Mucosa of rectum (tissue), 2 donors: ENCODE data around the gene ZNF385D.

Experiments used
- H3K27ac ChIP-seq, 2 donors: one replicate each; pipeline ENCODE4 v1.7.0; 2013; ENCODE audit warnings: inconsistent platforms in 2 of 2, low read depth in 2 of 2, low read length in 2 of 2
- H3K27me3 ChIP-seq, 2 donors: one replicate each; pipeline ENCODE4 v1.7.0; 2013; ENCODE audit warnings: low read length in 2 of 2; ENCODE audit not compliant: control insufficient read depth in 2 of 2, insufficient read depth in 2 of 2
- H3K36me3 ChIP-seq, 2 donors: one replicate each; pipeline ENCODE4 v1.7.0; 2013; ENCODE audit warnings: low read length in 2 of 2; ENCODE audit not compliant: control insufficient read depth in 2 of 2, insufficient read depth in 2 of 2
- H3K4me1 ChIP-seq, 2 donors: one replicate each; pipeline ENCODE4 v1.7.0; 2013; ENCODE audit warnings: low read length in 2 of 2, mild to moderate bottlenecking in 1 of 2; ENCODE audit not compliant: control insufficient read depth in 2 of 2, insufficient read depth in 2 of 2
- H3K4me3 ChIP-seq, 2 donors: one replicate each; pipeline ENCODE4 v1.7.0; 2013; ENCODE audit warnings: low read length in 2 of 2
- H3K9ac ChIP-seq, 2 donors: one replicate each; pipeline ENCODE4 v1.7.0; 2013; ENCODE audit warnings: low read length in 2 of 2, low read depth in 1 of 2, mild to moderate bottlenecking in 1 of 2
- H3K9me3 ChIP-seq, 2 donors: one replicate each; pipeline ENCODE4 v1.7.0; 2013; ENCODE audit warnings: low read length in 2 of 2; ENCODE audit not compliant: control insufficient read depth in 2 of 2
- donor health status: healthy.
- donor health status: Normal muscosa, but diverticular disease.

Gene ZNF385D

DNA sequence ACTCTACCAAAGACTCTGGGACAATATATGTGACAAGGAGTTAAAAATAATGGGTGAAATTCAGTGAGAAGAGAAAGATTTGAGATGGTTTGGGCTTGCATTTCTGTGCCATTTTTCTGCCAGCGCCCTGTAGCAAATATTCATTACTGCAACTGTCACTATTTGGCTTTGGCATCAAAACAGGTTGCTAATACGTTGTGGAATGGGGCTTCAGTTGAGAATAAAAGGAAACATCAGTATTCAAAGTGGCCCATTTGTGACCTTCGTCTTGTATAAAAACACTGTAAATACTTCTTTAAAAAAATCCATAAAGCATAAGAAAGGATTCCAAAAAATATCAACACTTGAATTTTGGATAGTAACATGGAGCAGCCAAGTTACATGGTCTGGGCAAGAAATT lies 309.2 kb downstream of the ZNF385D start:
- Histone ChIP-seq H3K4me1 (no peaks in the 10 kb centered on the region), H3K9me3 (peaks cover 0 to 3% of the 10 kb centered on the region in 2 donors), H3K9ac (no peak overlapping the region), H3K27me3 (no peaks in the 10 kb centered on the region), H3K4me3 (no peak overlapping the region), H3K36me3 (no peaks in the 10 kb centered on the region), H3K27ac (no peak overlapping the region)

DNA sequence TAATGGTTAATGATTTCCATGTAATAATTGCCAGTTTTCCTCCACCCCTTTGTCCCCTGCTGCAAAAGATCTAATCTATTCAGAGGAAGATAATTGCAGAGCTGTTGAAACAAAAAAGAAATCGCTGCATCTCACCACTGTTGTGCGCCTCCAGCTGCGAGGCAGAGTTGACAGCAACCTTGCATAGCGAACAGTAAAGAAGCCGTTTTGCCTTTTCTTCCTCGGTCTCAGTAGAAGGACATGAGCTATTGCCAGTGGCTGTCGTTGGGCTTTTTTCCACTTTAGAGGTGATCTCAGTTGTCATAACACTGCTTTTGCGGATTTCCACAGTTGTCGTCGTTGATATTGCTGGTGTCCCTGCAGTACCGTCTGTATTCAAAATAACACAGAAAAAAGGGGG lies 314.2 kb downstream of the ZNF385D start:
- Histone ChIP-seq H3K4me1 (no peaks in the 10 kb centered on the region), H3K27ac (no peak overlapping the region), H3K27me3 (no peaks in the 10 kb centered on the region), H3K4me3 (no peak overlapping the region), H3K9me3 (peaks cover 0 to 4% of the 10 kb centered on the region in 2 donors), H3K36me3 (no peaks in the 10 kb centered on the region), H3K9ac (no peak overlapping the region)

DNA sequence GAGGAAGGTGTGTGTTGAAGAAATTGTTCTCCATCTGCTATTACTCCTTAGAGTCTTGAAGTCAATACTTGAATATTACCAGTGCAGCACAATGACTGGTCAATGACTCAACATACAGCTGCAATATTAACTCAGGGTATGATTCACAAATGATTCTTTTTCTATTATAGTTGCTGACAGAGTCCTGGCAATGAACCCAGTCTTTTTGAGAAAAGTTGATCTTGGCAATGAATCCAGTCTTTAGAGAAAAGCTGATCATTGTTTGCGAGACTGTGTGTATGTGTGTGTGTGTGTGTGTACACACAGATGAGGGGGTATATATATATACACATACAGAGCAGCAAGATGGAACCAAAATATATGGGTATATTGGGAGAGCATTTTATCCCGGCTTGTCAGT lies 315.1 kb downstream of the ZNF385D start:
- no peak overlapping the region for H3K4me3 ChIP-seq
- H3K27me3 ChIP-seq: no peaks in the 10 kb centered on the region
- no peaks in the 10 kb centered on the region for H3K4me1 ChIP-seq
- H3K27ac ChIP-seq: no peak overlapping the region
- peaks cover 0 to 4% of the 10 kb centered on the region in 2 donors for H3K9me3 ChIP-seq
- H3K9ac ChIP-seq: no peak overlapping the region
- no peaks in the 10 kb centered on the region for H3K36me3 ChIP-seq

DNA sequence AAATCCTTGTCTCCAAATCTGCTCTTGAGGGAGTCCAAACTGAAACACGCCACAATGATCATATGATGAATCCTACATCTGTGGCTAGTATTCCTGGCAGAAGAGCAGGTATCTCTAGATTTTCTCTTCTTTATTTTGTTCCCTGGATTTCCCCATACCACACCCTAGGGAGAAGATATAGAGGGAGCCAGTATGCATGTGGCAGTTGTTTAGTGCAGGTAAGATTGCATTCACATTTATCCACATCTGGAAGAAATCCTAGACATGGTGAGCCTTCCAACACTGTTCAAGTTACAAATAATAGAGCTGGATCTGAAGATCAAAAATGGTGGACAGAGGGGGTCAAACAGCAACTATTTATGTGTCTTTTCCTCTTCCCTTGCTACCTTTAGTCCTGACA lies 316.7 kb downstream of the ZNF385D start:
- H3K9me3 ChIP-seq: peaks cover 0 to 4% of the 10 kb centered on the region in 2 donors
- H3K27ac ChIP-seq: no peak overlapping the region
- H3K4me3 ChIP-seq: no peak overlapping the region
- H3K4me1 ChIP-seq: no peaks in the 10 kb centered on the region
- no peaks in the 10 kb centered on the region for H3K27me3 ChIP-seq
- H3K36me3 ChIP-seq: no peaks in the 10 kb centered on the region
- H3K9ac ChIP-seq: no peak overlapping the region

DNA sequence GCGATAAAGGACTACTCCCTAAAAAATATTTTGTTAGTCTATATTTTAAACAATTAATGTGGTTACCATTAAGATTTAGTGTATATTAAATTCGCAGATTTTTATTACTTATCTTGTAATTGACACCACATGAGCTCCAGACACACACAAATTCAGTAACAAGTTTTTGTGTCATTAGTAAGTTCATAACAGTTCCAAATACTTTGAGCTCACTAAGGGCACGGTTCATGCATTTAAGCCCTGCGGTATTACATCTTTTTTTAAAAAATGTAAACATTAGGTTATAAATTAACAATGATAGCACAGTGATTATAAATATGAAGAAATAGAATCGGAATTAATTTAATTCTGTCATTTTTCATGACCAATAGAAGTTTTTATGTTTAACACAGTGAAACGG lies 317.3 kb downstream of the ZNF385D start:
- no peaks in the 10 kb centered on the region for H3K36me3 ChIP-seq
- H3K9ac ChIP-seq: no peak overlapping the region
- H3K27me3 ChIP-seq: no peaks in the 10 kb centered on the region
- H3K9me3 ChIP-seq: peaks cover 0 to 4% of the 10 kb centered on the region in 2 donors
- H3K27ac ChIP-seq: no peak overlapping the region
- H3K4me1 ChIP-seq: no peaks in the 10 kb centered on the region
- H3K4me3 ChIP-seq: no peak overlapping the region

DNA sequence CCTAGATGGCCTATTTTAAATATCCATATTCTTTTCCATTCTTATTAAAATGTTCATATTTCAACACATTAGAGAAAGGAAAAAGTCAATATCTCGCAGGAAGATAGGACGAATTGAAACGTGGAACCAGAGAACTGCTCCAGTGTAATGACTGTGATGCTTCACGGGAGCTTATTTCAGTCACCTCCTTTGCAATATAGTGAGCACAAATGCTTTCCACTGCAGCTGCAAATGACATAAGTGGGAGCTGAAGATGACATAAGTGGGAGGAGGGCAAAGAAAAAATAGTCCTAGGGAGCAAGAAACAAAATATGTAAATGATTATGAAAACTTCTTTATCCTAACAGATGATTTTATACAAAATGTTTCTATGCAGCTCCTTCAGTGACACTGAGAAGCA lies 324.1 kb downstream of the ZNF385D start:
- Histone ChIP-seq H3K4me1 (no peaks in the 10 kb centered on the region), H3K27ac (no peak overlapping the region), H3K27me3 (no peaks in the 10 kb centered on the region)

DNA sequence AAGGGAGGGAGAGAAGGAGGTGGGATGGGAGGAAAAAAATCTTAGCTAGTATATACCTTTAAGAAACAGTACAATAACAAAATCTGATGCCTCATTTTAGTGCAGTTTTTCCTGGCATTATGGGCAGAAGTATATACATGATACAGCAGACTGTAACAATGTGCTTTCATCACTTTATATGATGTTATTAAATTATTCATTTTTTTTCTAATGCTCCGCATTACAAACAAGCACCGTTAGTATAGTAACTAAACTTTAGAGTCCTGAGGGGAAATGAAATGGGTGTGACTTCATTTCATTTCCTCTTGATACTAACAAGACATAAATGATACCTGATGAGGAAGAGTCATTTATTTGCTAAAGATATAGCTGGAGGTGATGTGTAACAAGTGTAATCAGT lies 325.3 kb downstream of the ZNF385D start:
- Histone ChIP-seq H3K27ac (no peak overlapping the region), H3K9me3 (no peaks in the 10 kb centered on the region), H3K4me1 (no peaks in the 10 kb centered on the region), H3K9ac (no peak overlapping the region), H3K4me3 (no peak overlapping the region), H3K27me3 (no peaks in the 10 kb centered on the region), H3K36me3 (no peaks in the 10 kb centered on the region)

More for the DNA sequence above, 324.1 kb downstream of the ZNF385D start:
- Histone ChIP-seq H3K9me3 (no peaks in the 10 kb centered on the region), H3K9ac (no peak overlapping the region), H3K4me3 (no peak overlapping the region), H3K36me3 (no peaks in the 10 kb centered on the region)

DNA sequence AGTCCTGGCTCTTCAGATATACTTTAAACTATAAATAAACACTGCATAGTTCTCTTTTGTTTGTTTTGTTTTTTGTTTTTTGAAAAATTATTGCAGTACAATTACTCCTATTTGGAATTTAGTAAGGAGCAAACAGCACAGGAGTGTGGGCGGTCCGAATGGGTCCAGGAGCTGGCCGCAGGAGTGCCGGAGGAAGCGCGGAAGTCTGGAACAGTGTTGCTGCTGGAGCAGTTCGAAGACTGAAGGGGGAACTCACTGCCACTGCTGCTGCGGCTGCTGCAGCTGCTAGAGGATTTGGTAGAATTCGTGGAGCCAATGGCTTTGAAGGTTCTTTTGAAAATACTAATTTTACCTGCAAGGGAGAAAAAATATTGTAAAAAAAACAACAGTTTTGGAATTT lies 329.9 kb downstream of the ZNF385D start:
- H3K36me3 ChIP-seq: no peaks in the 10 kb centered on the region
- H3K4me3 ChIP-seq: no peak overlapping the region
- no peak overlapping the region for H3K9ac ChIP-seq
- no peak overlapping the region for H3K27ac ChIP-seq
- H3K27me3 ChIP-seq: no peaks in the 10 kb centered on the region
- no peaks in the 10 kb centered on the region for H3K4me1 ChIP-seq
- H3K9me3 ChIP-seq: no peaks in the 10 kb centered on the region

DNA sequence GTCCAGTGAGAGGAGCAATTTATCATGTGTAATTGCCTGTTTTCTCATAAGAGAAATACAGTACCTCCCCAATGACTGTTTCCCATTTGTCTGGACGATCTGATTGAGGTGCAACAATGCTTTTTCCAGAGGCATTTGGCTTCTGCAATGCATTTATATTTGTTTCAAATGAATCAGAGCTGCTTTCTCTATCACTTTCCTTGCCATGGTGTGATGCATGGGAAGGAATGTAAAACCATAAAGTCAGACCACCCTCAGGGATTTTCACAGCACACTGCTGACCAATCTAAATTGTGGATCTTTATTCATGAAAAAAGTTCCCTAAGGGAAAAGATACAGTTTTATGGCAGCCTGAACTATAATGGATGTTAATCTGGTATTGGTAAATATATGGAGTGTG lies 333.0 kb downstream of the ZNF385D start:
- no peaks in the 10 kb centered on the region for H3K4me1 ChIP-seq
- no peak overlapping the region for H3K4me3 ChIP-seq
- H3K27me3 ChIP-seq: no peaks in the 10 kb centered on the region
- no peaks in the 10 kb centered on the region for H3K36me3 ChIP-seq
- H3K27ac ChIP-seq: no peak overlapping the region
- H3K9me3 ChIP-seq: no peaks in the 10 kb centered on the region
- no peak overlapping the region for H3K9ac ChIP-seq

DNA sequence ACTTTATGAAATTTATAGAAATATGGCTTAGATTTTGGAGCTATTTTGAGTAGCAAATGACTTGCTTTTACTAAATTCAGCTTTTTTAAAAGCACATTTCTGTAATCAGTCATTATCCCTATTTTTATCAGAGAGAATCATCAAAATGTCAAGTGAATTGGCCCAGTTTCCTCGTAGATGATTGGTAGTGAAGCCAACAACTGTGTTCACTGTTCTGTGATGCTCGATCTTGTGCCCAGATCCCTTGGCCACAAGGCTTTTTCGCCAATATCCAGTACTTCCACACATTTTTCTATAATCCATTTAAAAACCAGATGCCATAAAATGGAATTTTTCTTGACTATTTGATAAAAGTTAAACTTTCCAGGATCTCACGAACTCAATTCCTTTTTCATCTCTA lies 336.5 kb downstream of the ZNF385D start:
- no peak overlapping the region for H3K27ac ChIP-seq
- no peaks in the 10 kb centered on the region for H3K4me1 ChIP-seq
- H3K27me3 ChIP-seq: no peaks in the 10 kb centered on the region
- H3K4me3 ChIP-seq: no peak overlapping the region
- no peaks in the 10 kb centered on the region for H3K9me3 ChIP-seq
- no peaks in the 10 kb centered on the region for H3K36me3 ChIP-seq
- no peak overlapping the region for H3K9ac ChIP-seq

DNA sequence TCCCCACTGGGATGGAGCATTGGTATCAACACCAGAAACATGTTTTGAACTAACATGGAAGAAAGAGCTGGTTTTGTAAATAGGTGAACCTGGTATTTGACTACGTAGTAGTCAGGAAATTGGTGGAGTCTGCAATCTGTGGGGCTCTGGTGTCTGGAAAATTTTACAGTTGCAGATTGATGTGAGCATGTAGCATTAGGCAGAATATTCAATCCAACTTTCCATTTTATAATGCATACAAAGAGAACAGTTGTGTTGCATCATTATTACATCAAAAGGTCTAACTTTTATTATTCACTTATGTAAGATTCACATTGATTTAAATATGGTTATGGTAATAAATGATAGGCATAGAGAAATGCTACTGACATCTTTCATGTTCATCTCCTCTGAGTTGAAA lies 340.0 kb downstream of the ZNF385D start:
- Histone ChIP-seq H3K4me3 (no peak overlapping the region), H3K9ac (no peak overlapping the region), H3K9me3 (no peaks in the 10 kb centered on the region), H3K27me3 (no peaks in the 10 kb centered on the region), H3K36me3 (no peaks in the 10 kb centered on the region), H3K4me1 (no peaks in the 10 kb centered on the region), H3K27ac (no peak overlapping the region)
